Measurements from ENCODE around the gene CFAP410.

The CFAP410 gene

DNA sequence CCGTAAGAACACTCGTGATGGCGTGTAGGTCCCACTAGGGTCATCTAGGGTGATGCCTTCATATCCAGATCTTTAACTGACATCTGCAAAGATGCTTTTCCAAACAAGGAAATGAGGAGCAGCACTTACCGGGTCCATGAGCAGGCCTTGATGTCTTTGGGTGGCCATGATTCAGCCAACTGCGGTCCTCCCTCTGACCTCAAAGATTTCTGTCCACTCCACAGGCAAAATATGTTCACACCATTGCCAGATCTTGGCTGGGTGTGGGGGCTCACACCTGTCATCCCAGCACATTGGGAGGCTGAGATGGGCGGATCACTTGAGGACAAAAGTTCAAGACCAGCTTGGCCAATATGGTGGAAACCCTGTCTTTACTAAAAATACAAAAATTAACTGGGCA lies 32.4 kb upstream of the CFAP410 start:
- TF ChIP-seq NFIC (IDR thresholded peaks at IDR 0.05) (no peak), EGR1 (IDR thresholded peaks at IDR 0.05) (no peak), TAF1 (IDR thresholded peaks at IDR 0.05; ENCODE audit: low read depth) (no peak), EP300 (IDR thresholded peaks at IDR 0.05; ENCODE audit: borderline replicate concordance) (no peak)
- TF ChIP-seq, protein P1, sequence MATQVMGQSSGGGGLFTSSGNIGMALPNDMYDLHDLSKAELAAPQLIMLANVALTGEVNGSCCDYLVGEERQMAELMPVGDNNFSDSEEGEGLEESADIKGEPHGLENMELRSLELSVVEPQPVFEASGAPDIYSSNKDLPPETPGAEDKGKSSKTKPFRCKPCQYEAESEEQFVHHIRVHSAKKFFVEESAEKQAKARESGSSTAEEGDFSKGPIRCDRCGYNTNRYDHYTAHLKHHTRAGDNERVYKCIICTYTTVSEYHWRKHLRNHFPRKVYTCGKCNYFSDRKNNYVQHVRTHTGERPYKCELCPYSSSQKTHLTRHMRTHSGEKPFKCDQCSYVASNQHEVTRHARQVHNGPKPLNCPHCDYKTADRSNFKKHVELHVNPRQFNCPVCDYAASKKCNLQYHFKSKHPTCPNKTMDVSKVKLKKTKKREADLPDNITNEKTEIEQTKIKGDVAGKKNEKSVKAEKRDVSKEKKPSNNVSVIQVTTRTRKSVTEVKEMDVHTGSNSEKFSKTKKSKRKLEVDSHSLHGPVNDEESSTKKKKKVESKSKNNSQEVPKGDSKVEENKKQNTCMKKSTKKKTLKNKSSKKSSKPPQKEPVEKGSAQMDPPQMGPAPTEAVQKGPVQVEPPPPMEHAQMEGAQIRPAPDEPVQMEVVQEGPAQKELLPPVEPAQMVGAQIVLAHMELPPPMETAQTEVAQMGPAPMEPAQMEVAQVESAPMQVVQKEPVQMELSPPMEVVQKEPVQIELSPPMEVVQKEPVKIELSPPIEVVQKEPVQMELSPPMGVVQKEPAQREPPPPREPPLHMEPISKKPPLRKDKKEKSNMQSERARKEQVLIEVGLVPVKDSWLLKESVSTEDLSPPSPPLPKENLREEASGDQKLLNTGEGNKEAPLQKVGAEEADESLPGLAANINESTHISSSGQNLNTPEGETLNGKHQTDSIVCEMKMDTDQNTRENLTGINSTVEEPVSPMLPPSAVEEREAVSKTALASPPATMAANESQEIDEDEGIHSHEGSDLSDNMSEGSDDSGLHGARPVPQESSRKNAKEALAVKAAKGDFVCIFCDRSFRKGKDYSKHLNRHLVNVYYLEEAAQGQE (IDR thresholded peaks at IDR 0.05; ENCODE audit: low read depth): no peak

DNA sequence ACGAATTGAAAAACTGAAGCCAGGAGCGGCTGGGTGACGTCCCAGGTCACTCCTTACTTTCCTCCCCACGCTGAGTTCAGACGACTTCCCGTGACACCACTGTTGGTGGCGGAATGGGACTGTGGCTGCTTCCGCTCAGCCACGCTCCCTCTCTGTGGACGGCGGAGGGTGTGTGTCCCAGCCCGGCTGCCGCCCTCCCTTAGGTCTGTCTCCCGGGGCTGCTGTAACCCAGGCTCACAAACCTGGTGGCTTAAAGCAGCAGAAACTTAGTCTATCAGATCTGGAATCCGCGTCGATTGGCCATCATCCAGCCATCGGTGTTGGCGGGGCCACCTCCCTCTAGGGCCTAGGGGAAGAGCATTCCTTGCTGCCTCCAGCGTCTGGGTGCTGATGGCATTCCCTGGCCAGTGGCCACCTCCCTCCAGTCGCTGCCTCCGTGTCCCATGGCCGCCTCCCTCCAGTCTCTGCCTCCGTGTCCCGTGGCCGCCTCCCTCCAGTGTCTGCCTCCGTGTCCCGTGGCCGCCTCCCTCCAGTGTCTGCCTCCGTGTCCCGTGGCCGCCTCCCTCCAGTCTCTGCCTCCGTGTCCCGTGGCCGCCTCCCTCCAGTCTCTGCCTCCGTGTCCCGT lies 31.7 kb upstream of the CFAP410 start:
- TF ChIP-seq NFIC (IDR thresholded peaks at IDR 0.05) (no peak), YY1 (IDR thresholded peaks at IDR 0.05; ENCODE audit: low read depth) (no peak), ZBTB7A (IDR thresholded peaks at IDR 0.05; ENCODE audit: low read depth) (no peak), CREB1 (IDR thresholded peaks at IDR 0.05; ENCODE audit: low read depth) (no peak)

DNA sequence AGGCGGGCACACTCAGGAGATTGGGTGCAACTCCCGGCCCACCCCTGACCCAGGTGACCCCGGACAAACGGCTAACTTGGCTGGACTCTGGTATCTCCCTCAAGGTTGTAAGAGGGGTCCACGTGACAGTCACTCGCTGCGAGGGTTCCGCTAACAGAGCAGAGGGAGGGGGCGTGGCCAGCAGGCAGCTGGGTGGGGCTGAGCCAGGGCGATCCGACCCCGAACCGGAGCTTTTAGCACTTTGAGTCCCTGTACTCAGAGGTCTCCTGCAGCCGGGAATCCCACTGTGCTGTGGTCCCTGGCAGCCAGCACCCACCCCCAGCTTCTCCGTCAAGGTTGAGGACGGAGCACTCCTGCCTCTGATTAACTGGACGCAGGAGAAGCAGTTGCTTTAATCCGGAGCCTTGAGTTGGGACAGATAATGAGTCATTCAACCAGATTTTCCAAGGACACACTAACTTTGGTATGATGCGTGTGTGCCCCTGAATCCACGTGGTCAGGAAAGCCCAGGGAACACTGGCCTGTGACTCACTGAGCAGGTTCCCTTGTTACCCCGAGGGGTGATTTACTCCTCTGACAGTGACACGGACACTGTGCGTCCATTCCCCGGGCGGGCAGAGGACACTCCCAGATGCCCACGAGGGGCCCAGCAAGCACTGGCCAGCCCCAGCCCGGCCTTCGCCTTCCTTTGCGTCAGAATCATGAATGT lies 31.0 kb upstream of the CFAP410 start:
- no peak for TF ChIP-seq FOXM1 (IDR thresholded peaks at IDR 0.05; ENCODE audit: borderline replicate concordance, low read depth)
- no peak for TF ChIP-seq TAF1 (IDR thresholded peaks at IDR 0.05; ENCODE audit: low read depth)
- TF ChIP-seq RAD21 (IDR thresholded peaks at IDR 0.05; ENCODE audit: low read depth): no peak
- no peak for TF ChIP-seq YY1 (IDR thresholded peaks at IDR 0.05; ENCODE audit: low read depth)
- TF ChIP-seq, protein P2, sequence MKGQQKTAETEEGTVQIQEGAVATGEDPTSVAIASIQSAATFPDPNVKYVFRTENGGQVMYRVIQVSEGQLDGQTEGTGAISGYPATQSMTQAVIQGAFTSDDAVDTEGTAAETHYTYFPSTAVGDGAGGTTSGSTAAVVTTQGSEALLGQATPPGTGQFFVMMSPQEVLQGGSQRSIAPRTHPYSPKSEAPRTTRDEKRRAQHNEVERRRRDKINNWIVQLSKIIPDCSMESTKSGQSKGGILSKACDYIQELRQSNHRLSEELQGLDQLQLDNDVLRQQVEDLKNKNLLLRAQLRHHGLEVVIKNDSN (IDR thresholded peaks at IDR 0.05): peak; percentile 71
- no peak for TF ChIP-seq CREB1 (IDR thresholded peaks at IDR 0.05; ENCODE audit: low read depth)
- no peak for TF ChIP-seq NFIC (IDR thresholded peaks at IDR 0.05)
- TF ChIP-seq EGR1 (IDR thresholded peaks at IDR 0.05): no peak
- no peak for TF ChIP-seq ZBTB7A (IDR thresholded peaks at IDR 0.05; ENCODE audit: low read depth)
- TF ChIP-seq EP300 (IDR thresholded peaks at IDR 0.05; ENCODE audit: borderline replicate concordance): no peak
- TF ChIP-seq, protein P3, sequence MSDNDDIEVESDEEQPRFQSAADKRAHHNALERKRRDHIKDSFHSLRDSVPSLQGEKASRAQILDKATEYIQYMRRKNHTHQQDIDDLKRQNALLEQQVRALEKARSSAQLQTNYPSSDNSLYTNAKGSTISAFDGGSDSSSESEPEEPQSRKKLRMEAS (IDR thresholded peaks at IDR 0.05): peak; percentile 43; the same call in 1 of the 2 replicates
- no peak for TF ChIP-seq TCF12 (IDR thresholded peaks at IDR 0.05; ENCODE audit: low read depth)
- TF ChIP-seq, protein P1 (IDR thresholded peaks at IDR 0.05; ENCODE audit: low read depth): no peak
- TF ChIP-seq TEAD4 (IDR thresholded peaks at IDR 0.05): no peak
- no peak for TF ChIP-seq CEBPB (IDR thresholded peaks at IDR 0.05)

DNA sequence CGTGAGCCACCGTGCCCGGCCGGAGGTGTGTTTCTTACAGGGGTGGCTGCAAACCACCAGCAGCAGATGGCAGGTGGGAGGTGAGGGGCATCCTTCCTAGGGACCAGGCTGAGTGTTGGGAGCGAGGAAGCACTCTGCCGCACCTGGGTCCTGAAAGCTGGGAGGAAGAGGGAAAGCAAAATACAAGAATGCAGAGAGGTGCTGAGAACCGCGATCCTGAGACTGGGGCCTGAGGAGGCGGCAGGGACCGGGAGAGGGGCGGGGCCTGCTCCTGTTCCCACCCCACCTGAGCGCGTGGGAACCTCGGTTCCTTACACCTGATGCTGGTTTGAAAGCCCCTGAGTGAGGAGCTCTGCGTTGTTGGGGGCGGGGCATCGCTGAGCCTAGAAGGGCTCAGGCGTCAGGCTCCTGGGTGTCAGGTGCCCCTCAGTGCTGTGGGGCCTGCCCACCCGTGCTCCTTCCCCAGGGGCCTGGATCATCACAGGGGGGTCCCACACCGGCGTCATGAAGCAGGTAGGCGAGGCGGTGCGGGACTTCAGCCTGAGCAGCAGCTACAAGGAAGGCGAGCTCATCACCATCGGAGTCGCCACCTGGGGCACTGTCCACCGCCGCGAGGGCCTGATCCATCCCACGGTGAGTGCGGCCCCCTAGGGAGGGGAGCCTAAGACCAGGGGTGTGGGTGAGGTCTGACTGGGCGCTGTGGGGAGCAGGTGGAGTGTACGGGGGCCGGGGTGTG lies 29.7 kb upstream of the CFAP410 start:
- TF ChIP-seq RAD21 (IDR thresholded peaks at IDR 0.05; ENCODE audit: low read depth) (peak; percentile 14; the same call in 1 of the 2 replicates), NFIC (IDR thresholded peaks at IDR 0.05) (no peak)

DNA sequence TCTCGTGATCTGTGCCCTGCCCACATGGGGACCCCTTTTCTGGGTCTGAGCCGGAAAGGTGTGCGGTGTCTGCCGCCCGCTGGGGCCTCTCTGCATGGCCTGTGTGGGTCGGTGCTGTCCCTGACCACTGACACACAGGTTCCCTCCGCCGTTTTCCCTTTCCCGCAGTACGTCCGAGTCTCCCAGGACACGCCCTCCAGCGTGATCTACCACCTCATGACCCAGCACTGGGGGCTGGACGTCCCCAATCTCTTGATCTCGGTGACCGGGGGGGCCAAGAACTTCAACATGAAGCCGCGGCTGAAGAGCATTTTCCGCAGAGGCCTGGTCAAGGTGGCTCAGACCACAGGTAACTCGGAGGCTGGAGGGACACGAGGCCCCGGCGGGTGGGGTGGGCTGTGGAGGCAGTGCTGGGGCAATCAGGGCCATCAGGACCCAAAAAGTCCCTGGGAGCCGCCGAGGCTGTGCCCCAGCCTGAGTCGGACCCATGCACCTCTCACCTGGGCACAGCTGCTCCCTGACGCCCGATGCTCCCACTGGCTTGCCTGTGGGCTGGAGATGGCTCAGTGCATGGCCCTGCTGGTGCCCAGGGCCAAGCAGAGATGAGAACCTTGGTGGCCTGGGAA lies 27.5 kb upstream of the CFAP410 start:
- TF ChIP-seq, protein P1 (IDR thresholded peaks at IDR 0.05; ENCODE audit: low read depth): no peak
- no peak for TF ChIP-seq FOXM1 (IDR thresholded peaks at IDR 0.05; ENCODE audit: borderline replicate concordance, low read depth)
- no peak for TF ChIP-seq TAF1 (IDR thresholded peaks at IDR 0.05; ENCODE audit: low read depth)
- TF ChIP-seq, protein P2 (IDR thresholded peaks at IDR 0.05): no peak
- TF ChIP-seq TEAD4 (IDR thresholded peaks at IDR 0.05): no peak
- no peak for TF ChIP-seq NFIC (IDR thresholded peaks at IDR 0.05)
- TF ChIP-seq CEBPB (IDR thresholded peaks at IDR 0.05): no peak
- TF ChIP-seq RAD21 (IDR thresholded peaks at IDR 0.05; ENCODE audit: low read depth): no peak
- TF ChIP-seq YY1 (IDR thresholded peaks at IDR 0.05; ENCODE audit: low read depth): no peak
- no peak for TF ChIP-seq EP300 (IDR thresholded peaks at IDR 0.05; ENCODE audit: borderline replicate concordance)
- TF ChIP-seq CREB1 (IDR thresholded peaks at IDR 0.05; ENCODE audit: low read depth): no peak
